Heart left ventricle (tissue), 13 donors: ENCODE measurements around the gene FSD1.

Experiments used
- POLR2A ChIP-seq, 2 donors: fragments of 450-650 bp; IDR thresholded peaks; one replicate each; pipeline ENCODE4 v1.6.1; 2017; ENCODE audit warnings: antibody characterized with exemption in 2 of 2, mild to moderate bottlenecking in 2 of 2, moderate library complexity in 2 of 2
- TF ChIP-seq, protein P1 (sequence below), 12 donors: fragments of 200-600 bp; sonication (generic) in 4 of 12; IDR thresholded peaks; one replicate each; pipeline versions ENCODE4 v1.5.0 to v1.8.0; 2018 to 2022; ENCODE audit warnings: antibody characterized with exemption in 12 of 12, mild to moderate bottlenecking in 5 of 12
- donor health status: ischemic (EF 13 %, LVEDD 7.1; RV severe dilation, severe dysfunction).
- donor health status: DM: no; HTN: yes; CAD: no.
- donor health status: DM: no; HTN: no; CAD: no.
- donor health status: ischemic (EF 25% LVEDD 6.9; RV normal size, moderate dysfunction).
- donor health status: ischemic (EF 25% LVEDD 5.7; RV mildly dilated, moderate dysfunction).
- donor health status: ischemic (EF 35%, LVEDD 5.7; RV mildly dilated, moderate dysfunction).
- donor health status: nonischemic (EF 11% LVEDD 7.7; RV severe dilation, severe dysfunction).
- donor health status: DM: yes; HTN: yes; CAD: no.
- donor health status: PGD.
- donor health status: ischemic (EF 29% LVEDD 5.4; RV normal size, mild dysfunction).
- donor health status: nonischemic (EF 23%, LVEDD 6.1; RV moderate dilation, normal function).

- TF ChIP-seq, protein P1, sequence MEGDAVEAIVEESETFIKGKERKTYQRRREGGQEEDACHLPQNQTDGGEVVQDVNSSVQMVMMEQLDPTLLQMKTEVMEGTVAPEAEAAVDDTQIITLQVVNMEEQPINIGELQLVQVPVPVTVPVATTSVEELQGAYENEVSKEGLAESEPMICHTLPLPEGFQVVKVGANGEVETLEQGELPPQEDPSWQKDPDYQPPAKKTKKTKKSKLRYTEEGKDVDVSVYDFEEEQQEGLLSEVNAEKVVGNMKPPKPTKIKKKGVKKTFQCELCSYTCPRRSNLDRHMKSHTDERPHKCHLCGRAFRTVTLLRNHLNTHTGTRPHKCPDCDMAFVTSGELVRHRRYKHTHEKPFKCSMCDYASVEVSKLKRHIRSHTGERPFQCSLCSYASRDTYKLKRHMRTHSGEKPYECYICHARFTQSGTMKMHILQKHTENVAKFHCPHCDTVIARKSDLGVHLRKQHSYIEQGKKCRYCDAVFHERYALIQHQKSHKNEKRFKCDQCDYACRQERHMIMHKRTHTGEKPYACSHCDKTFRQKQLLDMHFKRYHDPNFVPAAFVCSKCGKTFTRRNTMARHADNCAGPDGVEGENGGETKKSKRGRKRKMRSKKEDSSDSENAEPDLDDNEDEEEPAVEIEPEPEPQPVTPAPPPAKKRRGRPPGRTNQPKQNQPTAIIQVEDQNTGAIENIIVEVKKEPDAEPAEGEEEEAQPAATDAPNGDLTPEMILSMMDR (IDR thresholded peaks at IDR 0.05): no peak
- no peak for TF ChIP-seq POLR2A (IDR thresholded peaks at IDR 0.05)
These were observed 31.5 kb upstream of the FSD1 start for GRCh38 chr19:4272894-4273293.
